Central memory CD8-positive, alpha-beta T cell (primary cell): Measurements from ENCODE around the gene CCDC57.
A peak's percentile ranks its signal among the peaks of the same experiment; 100 is the strongest.

ENCODE experiments used
- ATAC-seq: fragments of 150-1000 bp; cut with Tn5 transposase; replicated peaks from 2 replicates; pipeline ENCODE4 v1.10.0; 2022; ENCODE audit warnings: mild to moderate bottlenecking, moderate FRiP score, moderate number of reproducible peaks; ENCODE audit not compliant: poor library complexity, severe bottlenecking; ENCODE audit errors: extremely low read depth
- DNase-seq, 2 donors: peaks; one replicate each; pipeline ENCODE4 v3.0.0; 2021; ENCODE audit warnings: low spot score in 2 of 2
- H3K27ac Mint-ChIP-seq: one replicate; pipeline ENCODE4 v1.8.0; 2022; ENCODE audit warnings: low read depth, mild to moderate bottlenecking, moderate library complexity, mixed read lengths
- H3K27me3 Mint-ChIP-seq: one replicate; pipeline ENCODE4 v1.8.0; 2022; ENCODE audit warnings: mixed read lengths
- H3K36me3 Mint-ChIP-seq: one replicate; pipeline ENCODE4 v1.8.0; 2022; ENCODE audit warnings: mild to moderate bottlenecking, moderate library complexity, mixed read lengths; ENCODE audit not compliant: insufficient read depth
- H3K4me1 Mint-ChIP-seq: one replicate; pipeline ENCODE4 v1.8.0; 2022; ENCODE audit warnings: mixed read lengths
- H3K4me3 Mint-ChIP-seq: one replicate; pipeline ENCODE4 v1.8.0; 2022; ENCODE audit warnings: mild to moderate bottlenecking, moderate library complexity, mixed read lengths
- H3K9me3 Mint-ChIP-seq: one replicate; pipeline ENCODE4 v1.8.0; 2022; ENCODE audit warnings: mixed read lengths

CCDC57 gene

GRCh38 chr17:82051776-82052637, 160.6 kb downstream of the CCDC57 start, which contains the start of the genes GPS1 and RFNG:
TSS of gene GPS1 (plus strand) at chr17:82051898. CDS start at chr17:82051932, 34 bp downstream.
TSS of gene RFNG (minus strand) at chr17:82051811. CDS start at chr17:82051766, 45 bp downstream.
- H3K36me3 Mint-ChIP-seq = peaks cover 8% of the 10 kb centered on the region
- DNase-seq (peak; percentile 55), ATAC-seq (peak; percentile 87)
- H3K4me1 Mint-ChIP-seq = peaks cover 5% of the 10 kb centered on the region
- H3K9me3 Mint-ChIP-seq = no peaks in the 10 kb centered on the region
- H3K27me3 Mint-ChIP-seq = no peaks in the 10 kb centered on the region
- H3K27ac Mint-ChIP-seq = peak within 1 kb of the TSS; percentile 51
- H3K4me3 Mint-ChIP-seq = peak within 1 kb of the TSS; percentile 86
